Thyroid gland (tissue), 4 donors: Measurements from ENCODE around the gene MMEL1.

Experiments used
- CTCF ChIP-seq, 6 experiments: fragments of 200-600 bp in 3 of 6; fragments of 450-650 bp in 3 of 6; sonication (generic) in 3 of 6; IDR thresholded peaks; one replicate each; pipeline ENCODE4 v1.5.1; 2016 to 2019; ENCODE audit warnings: antibody characterized with exemption in 6 of 6, mild to moderate bottlenecking in 2 of 6, inconsistent platforms in 1 of 6, moderate library complexity in 1 of 6
- POLR2A ChIP-seq, 2 donors: fragments of 450-650 bp; IDR thresholded peaks; one replicate each; pipeline ENCODE4 v1.6.1; 2017; ENCODE audit warnings: antibody characterized with exemption in 2 of 2, mild to moderate bottlenecking in 2 of 2, moderate library complexity in 1 of 2

- no peak for TF ChIP-seq CTCF (IDR thresholded peaks at IDR 0.05)
- no peak for TF ChIP-seq POLR2A (IDR thresholded peaks at IDR 0.05)
These were observed 36.1 kb downstream of the MMEL1 start for GRCh38 chr1:2596530-2597333.
